ENCODE data around the gene NCKAP5.

- TF ChIP-seq POLR2AphosphoS5 (IDR thresholded peaks at IDR 0.05; ENCODE audit: low read depth, low read length) (no peak), TAF1 (IDR thresholded peaks at IDR 0.05; ENCODE audit: borderline replicate concordance, insufficient read depth, low read length) (no peak), SIN3A (IDR thresholded peaks at IDR 0.05; ENCODE audit: borderline replicate concordance, insufficient read depth, low read length) (no peak)
Observed at GRCh38 chr2:133552821-133553220, 15.4 kb downstream of the NCKAP5 start.

Measured in PFSK-1 (cell line).